ENCODE results near the gene EXD3. TPM values are rescaled to one million over a fixed set of nuclear protein-coding genes. Genes with fewer than 3 reads are reported as not detected.

EXD3 gene
- total and polyA plus RNA-seq, 9 of the 15 experiments (the other 6 are each of a cell fraction or from before 2014, with no cell fraction given): 0.29 to 12.5 (median 3.9) TPM

DNA sequence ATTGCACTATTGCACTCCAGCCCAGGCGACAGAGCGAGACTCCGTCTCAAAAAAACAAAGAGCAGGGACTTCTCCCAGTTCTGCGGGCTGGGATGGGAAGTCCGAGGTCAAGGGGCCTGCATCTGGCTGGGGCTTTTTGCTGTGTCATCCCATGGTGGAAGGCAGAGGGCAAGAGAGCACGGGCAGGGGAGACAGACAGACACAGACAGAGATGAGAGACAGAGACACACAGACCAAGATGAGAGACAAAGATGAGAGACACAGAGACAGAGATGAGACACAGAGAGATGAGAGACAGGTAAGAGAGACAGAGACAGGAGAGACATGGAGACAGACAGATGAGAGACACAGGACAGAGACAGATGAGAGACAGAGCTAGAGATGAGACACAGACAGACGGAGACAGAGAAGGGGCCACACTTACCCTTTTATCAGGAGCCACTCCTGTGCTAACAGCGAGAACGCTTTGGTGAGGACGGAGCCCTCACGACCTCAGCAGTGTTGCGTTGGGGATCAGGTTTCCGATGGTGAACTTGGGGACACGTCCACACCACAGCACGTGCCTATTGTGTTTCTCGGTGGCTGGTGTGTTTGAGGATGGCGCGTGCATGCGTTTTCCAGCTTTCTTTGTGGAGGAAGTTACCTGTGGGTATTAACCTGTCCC is 154.3 kb downstream of the EXD3 start (continued):
- no peak for TF ChIP-seq ZNF512 (tag; IDR thresholded peaks at IDR 0.05)
- no peak for TF ChIP-seq SRSF9 (IDR thresholded peaks at IDR 0.05; ENCODE audit: borderline replicate concordance, low read depth, low read length)
- no peak for TF ChIP-seq TCF7L2 (IDR thresholded peaks at IDR 0.05; ENCODE audit: low read depth, low read length)
- no peak for TF ChIP-seq KDM4B (IDR thresholded peaks at IDR 0.05; ENCODE audit: borderline replicate concordance in 2 of 2, low read depth in 1 of 2)
- no peak for TF ChIP-seq PTRF (tag; IDR thresholded peaks at IDR 0.05)
- no peak for TF ChIP-seq RAD21 (CRISPR knock-in tag; conservative IDR thresholded peaks at IDR 0.05 in 1 of 2, IDR thresholded peaks at IDR 0.05 in 1 of 2)
- TF ChIP-seq HMGN3 (IDR thresholded peaks at IDR 0.05; ENCODE audit: borderline replicate concordance, extremely low read depth, insufficient read length, low read depth, low read length): no peak
- TF ChIP-seq SLC30A9 (CRISPR knock-in tag; IDR thresholded peaks at IDR 0.05): no peak
- peak; percentile 83 for TF ChIP-seq BHLHE40 (IDR thresholded peaks at IDR 0.05; ENCODE audit: low read length)
- peak; percentile 58 to 59; a peak in 2 of 4 replicates for TF ChIP-seq FOXK2 (conservative IDR thresholded peaks at IDR 0.05 in 1 of 2, IDR thresholded peaks at IDR 0.05 in 1 of 2; ENCODE audit: low read depth in 2 of 2)
- TF ChIP-seq HIVEP1 (CRISPR knock-in tag; IDR thresholded peaks at IDR 0.05): no peak
- TF ChIP-seq ZNF561 (CRISPR knock-in tag; conservative IDR thresholded peaks at IDR 0.05): no peak
- TF ChIP-seq EGR1 (conservative IDR thresholded peaks at IDR 0.05): no peak
- no peak for TF ChIP-seq SRSF3 (IDR thresholded peaks at IDR 0.05; ENCODE audit: insufficient read depth, low read length)
- peak; percentile 40 to 49 for TF ChIP-seq E2F6 (IDR thresholded peaks at IDR 0.05; ENCODE audit: borderline replicate concordance in 1 of 2, extremely low read depth in 1 of 2, insufficient read depth in 1 of 2, insufficient read length in 1 of 2, low read depth in 1 of 2, low read length in 1 of 2, poor library complexity in 1 of 2, severe bottlenecking in 1 of 2)
- TF ChIP-seq KLF10 (CRISPR knock-in tag; IDR thresholded peaks at IDR 0.05): no peak
- TF ChIP-seq RBBP5 (IDR thresholded peaks at IDR 0.05; ENCODE audit: borderline replicate concordance, insufficient read depth, low read length, poor library complexity, severe bottlenecking): peak; percentile 43
- TF ChIP-seq ZBTB2 (IDR thresholded peaks at IDR 0.05): peak; percentile 85
